Calu3 (cell line): ENCODE results near the gene PLEKHG3. TPM values are rescaled to one million over a fixed set of nuclear protein-coding genes. Genes with fewer than 3 reads are reported as not detected.

Source experiments
- BruUV-seq: library from RNA; stranded (reverse); fragments of 400-500 nt; replicated peaks from 2 replicates; lab custom pipeline; 2021; lab: Mats Ljungman, UMichigan
- CTCF ChIA-PET: fragments of 300-600 bp; sonication (Branson Sonifier 250); formaldehyde crosslinking; loops from one replicate; lab custom pipeline; 2022; ENCODE audit warnings: antibody characterized with exemption; lab: Charles Lee
- DNase-seq: peaks from one replicate; pipeline ENCODE4 v3.0.0; 2022
- H3K27ac Mint-ChIP-seq: one replicate; pipeline ENCODE4 v1.8.0; 2022; ENCODE audit warnings: mixed read lengths; ENCODE audit not compliant: unreplicated experiment
- H3K27me3 Mint-ChIP-seq: one replicate; pipeline ENCODE4 v1.8.0; 2022; ENCODE audit warnings: mixed read lengths; ENCODE audit not compliant: unreplicated experiment
- H3K36me3 Mint-ChIP-seq: one replicate; pipeline ENCODE4 v1.8.0; 2022; ENCODE audit warnings: mild to moderate bottlenecking, moderate library complexity, mixed read lengths; ENCODE audit not compliant: insufficient read depth, unreplicated experiment
- H3K4me1 Mint-ChIP-seq: one replicate; pipeline ENCODE4 v1.8.0; 2022; ENCODE audit warnings: mild to moderate bottlenecking, low read depth, mixed read lengths; ENCODE audit not compliant: unreplicated experiment
- H3K4me3 Mint-ChIP-seq: one replicate; pipeline ENCODE4 v1.8.0; 2022; ENCODE audit warnings: mild to moderate bottlenecking, low read depth, moderate library complexity, mixed read lengths; ENCODE audit not compliant: unreplicated experiment
- H3K9me3 Mint-ChIP-seq: one replicate; pipeline ENCODE4 v1.8.0; 2022; ENCODE audit warnings: low read depth, mixed read lengths; ENCODE audit not compliant: unreplicated experiment
- CTCF ChIP-seq: fragments of 200-600 bp; IDR thresholded peaks from one replicate; pipeline ENCODE4 v1.8.0; 2022; ENCODE audit warnings: antibody characterized with exemption; ENCODE audit not compliant: unreplicated experiment
- intact Hi-C: fragments of 100-400 bp; cut with micrococcal nuclease; formaldehyde crosslinking; loops from one replicate; pipeline ENCODE4 v1.10.0; 2022; ENCODE audit not compliant: unreplicated experiment
- total RNA-seq: library from RNA; stranded (reverse); gene quantifications from 2 replicates; pipeline ENCODE4 v1.2.3, GENCODE V29; 2022

The PLEKHG3 gene
- total RNA-seq, 1 experiment from 2014 or later = 39.0 TPM

DNA sequence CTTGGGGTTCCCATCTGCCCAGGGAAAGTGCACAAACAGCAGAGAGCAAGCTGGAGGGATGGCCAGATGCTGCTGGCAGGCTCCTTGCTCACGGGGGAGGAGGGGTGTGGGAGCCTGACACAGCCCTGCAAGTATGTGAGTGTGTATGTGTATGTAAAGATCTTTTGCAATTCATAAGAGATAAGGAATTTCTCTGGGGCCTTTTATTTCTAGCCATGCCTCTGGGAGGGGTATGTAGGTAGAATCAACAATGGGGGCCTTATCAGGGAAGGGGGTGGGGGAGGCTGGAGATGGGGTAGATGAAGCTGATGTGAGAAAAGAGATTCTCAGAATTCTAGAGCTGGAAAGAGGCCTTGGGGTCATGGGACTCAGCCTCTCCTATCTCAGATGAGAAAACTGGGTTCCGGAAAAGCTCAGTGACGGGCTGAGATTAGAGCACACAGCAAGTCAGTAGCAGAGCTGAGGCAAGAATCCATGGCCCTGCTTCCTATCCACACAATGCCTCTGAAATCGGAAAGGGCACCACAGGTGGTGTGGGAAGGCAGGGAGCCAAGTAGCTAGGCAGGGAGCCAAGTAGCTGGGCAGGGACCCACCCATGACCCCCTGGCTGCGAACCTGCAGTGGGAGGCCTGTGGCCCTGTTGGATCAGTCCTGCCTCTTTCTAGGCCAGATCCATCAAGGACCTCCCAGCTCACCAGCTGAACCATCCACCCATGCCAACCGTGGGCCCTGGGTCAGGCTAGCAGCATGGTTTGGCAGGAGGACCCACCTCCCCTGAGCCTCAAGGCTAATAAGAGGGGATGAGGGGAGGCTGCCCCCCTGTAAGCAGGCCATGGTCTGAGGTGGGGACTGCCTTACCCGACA, 54.7 kb downstream of the PLEKHG3 start:
- DNase-seq = peak; percentile 46
- no peaks in the 10 kb centered on the region for H3K9me3 Mint-ChIP-seq
- CTCF ChIA-PET = interaction anchor here (0.6 to 1.4 kb wide), 9 partner anchors 9 to 388 kb away, joined by 3 to 4 read pairs (median 3); no protein-coding TSS in a partner anchor
- intact Hi-C loops = no loop called here
- no peak overlapping the region for H3K27ac Mint-ChIP-seq
- no peak overlapping the region for H3K4me3 Mint-ChIP-seq
- H3K36me3 Mint-ChIP-seq = peaks cover 15% of the 10 kb centered on the region
- peaks cover 42% of the 10 kb centered on the region for H3K27me3 Mint-ChIP-seq
- no TSS peak for BruUV-seq
- TF ChIP-seq CTCF = no peak
- peaks cover 70% of the 10 kb centered on the region for H3K4me1 Mint-ChIP-seq

- TF ChIP-seq CTCF = no peak
- peaks cover 70% of the 10 kb centered on the region for H3K4me1 Mint-ChIP-seq
These were observed 55.3 kb downstream of the PLEKHG3 start for GRCh38 chr14:64759555-64759938.

GRCh38 chr14:64760146-64760755, 56.0 kb downstream of the PLEKHG3 start:
- TF ChIP-seq CTCF = peak; percentile 59
- peak; percentile 71 for DNase-seq
- no TSS peak for BruUV-seq
- intact Hi-C loops = loop anchor here (5.0 kb wide), 4 partner anchors 33 to 218 kb away; partner anchors contain the start of gene HSPA2
- CTCF ChIA-PET = interaction anchor here (0.8 kb wide), 1 partner anchor 34 kb away, joined by 4 read pairs; no protein-coding TSS in a partner anchor
- peaks cover 15% of the 10 kb centered on the region for H3K36me3 Mint-ChIP-seq
- H3K4me3 Mint-ChIP-seq = no peak overlapping the region
- H3K27ac Mint-ChIP-seq = no peak overlapping the region
- H3K27me3 Mint-ChIP-seq = peaks cover 34% of the 10 kb centered on the region
- H3K9me3 Mint-ChIP-seq = no peaks in the 10 kb centered on the region
- peaks cover 66% of the 10 kb centered on the region for H3K4me1 Mint-ChIP-seq

More at GRCh38 chr14:64759555-64759938, 55.3 kb downstream of the PLEKHG3 start:
- BruUV-seq = no TSS peak
- no peak for DNase-seq
- H3K36me3 Mint-ChIP-seq = peaks cover 15% of the 10 kb centered on the region
- intact Hi-C loops = no loop called here
- no peaks in the 10 kb centered on the region for H3K9me3 Mint-ChIP-seq
- CTCF ChIA-PET = interaction anchor here (1.2 to 1.4 kb wide), 4 partner anchors 9 to 52 kb away, joined by 3 read pairs; no protein-coding TSS in a partner anchor
- no peak overlapping the region for H3K27ac Mint-ChIP-seq
- no peak overlapping the region for H3K4me3 Mint-ChIP-seq
- peaks cover 41% of the 10 kb centered on the region for H3K27me3 Mint-ChIP-seq

DNA sequence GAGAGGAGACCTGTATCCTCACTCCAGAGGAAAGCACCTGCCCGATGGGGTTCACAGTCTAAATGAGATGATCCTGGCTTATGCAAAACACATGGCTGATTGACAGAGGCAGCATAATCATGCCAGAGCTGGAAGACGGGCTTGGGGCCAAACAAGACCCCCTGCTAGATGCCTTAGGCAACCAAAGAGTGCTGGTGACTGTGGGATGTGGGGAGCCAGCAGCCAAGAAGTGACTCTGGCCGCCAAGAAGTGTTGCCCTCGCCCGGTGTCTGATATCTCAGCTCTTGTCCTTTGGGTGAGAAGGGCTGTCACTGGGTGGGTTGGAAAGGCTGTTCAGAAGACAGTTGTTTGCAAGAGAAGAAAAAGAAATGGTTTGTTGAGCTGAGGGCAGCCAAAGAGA, 56.7 kb downstream of the PLEKHG3 start:
- no peak for TF ChIP-seq CTCF
- peak overlapping the region; percentile 7 for H3K4me3 Mint-ChIP-seq
- BruUV-seq = no TSS peak
- H3K4me1 Mint-ChIP-seq = peaks cover 60% of the 10 kb centered on the region
- no peak for DNase-seq
- intact Hi-C loops = loop anchor here (5.0 kb wide), 4 partner anchors 34 to 219 kb away; partner anchors contain the start of gene HSPA2
- no peaks in the 10 kb centered on the region for H3K9me3 Mint-ChIP-seq
- peaks cover 28% of the 10 kb centered on the region for H3K27me3 Mint-ChIP-seq
- H3K27ac Mint-ChIP-seq = no peak overlapping the region
- CTCF ChIA-PET = interaction anchor here (0.8 to 1.9 kb wide), 2 partner anchors 35 to 88 kb away, joined by 4 to 5 read pairs; no protein-coding TSS in a partner anchor
- peaks cover 15% of the 10 kb centered on the region for H3K36me3 Mint-ChIP-seq
